ENCODE measurements around the gene ARL6IP5. TPM values are rescaled to one million over a fixed set of nuclear protein-coding genes. Genes with fewer than 3 reads are reported as not detected.

Gene ARL6IP5
- polyA plus RNA-seq, 3 donors, result 69.3 to 458 (median 430) TPM

GRCh38 chr3:69116897-69117296 is 32.2 kb downstream of the ARL6IP5 start:
- Histone ChIP-seq H2AFZ (ENCODE audit: insufficient read depth, low read depth, low read length, poor library complexity, severe bottlenecking) (no peak overlapping the region), H3K9me3 (replicated peaks in 1 of 2; ENCODE audit: control insufficient read depth in 1 of 2, insufficient read depth in 1 of 2, low read length in 2 of 2) (no peaks in the 10 kb centered on the region), H3K4me3 (replicated peaks in 1 of 3; ENCODE audit: low read depth in 2 of 3, low read length in 3 of 3) (no peak overlapping the region), H3K36me3 (replicated peaks in 1 of 2; ENCODE audit: control insufficient read depth in 1 of 2, insufficient read depth in 2 of 2, low read length in 2 of 2) (no peaks in the 10 kb centered on the region), H3K4me2 (replicated peaks; ENCODE audit: extremely low read depth, low read length, poor library complexity, severe bottlenecking) (no peak overlapping the region), H3K4me1 (ENCODE audit: control insufficient read depth in 1 of 2, insufficient read depth in 2 of 2, low read length in 2 of 2) (peaks cover 5% of the 10 kb centered on the region in 2 donors), H3K79me2 (ENCODE audit: insufficient read depth, low read length) (no peaks in the 10 kb centered on the region), H4K20me1 (ENCODE audit: insufficient read depth, low read length) (no peaks in the 10 kb centered on the region), H3K27me3 (ENCODE audit: control insufficient read depth in 2 of 2, insufficient read depth in 2 of 2, low read length in 2 of 2) (no peaks in the 10 kb centered on the region), H3K9ac (ENCODE audit: insufficient read depth, low read length, poor library complexity, severe bottlenecking) (no peak overlapping the region), H3K27ac (ENCODE audit: low read depth in 1 of 2, low read length in 2 of 2) (no peak overlapping the region)
- no CpG with 5 or more reads among the region's 3 CpGs for WGBS (ENCODE audit: insufficient coverage)
- Mint-ChIP-seq H3K27ac (no peak overlapping the region), H3K36me3 (no peaks in the 10 kb centered on the region), H3K4me3 (no peak overlapping the region), H3K27me3 (ENCODE audit: low read depth in 3 of 3) (peaks cover 0 to 3% (median 1%) of the 10 kb centered on the region in 3 donors), H3K9me3 (no peaks in the 10 kb centered on the region), H3K4me1 (peaks cover 10% of the 10 kb centered on the region)
- TF ChIP-seq CTCF (IDR thresholded peaks at IDR 0.05), result no peak
- intact Hi-C loops (cut with micrococcal nuclease), result no loop called here
- no peak for DNase-seq

- H3K4me2 ChIP-seq (replicated peaks; ENCODE audit: extremely low read depth, low read length, poor library complexity, severe bottlenecking), result no peak overlapping the region
- Mint-ChIP-seq H3K27me3 (ENCODE audit: low read depth in 3 of 3) (peaks cover 0 to 3% (median 1%) of the 10 kb centered on the region in 3 donors), H3K36me3 (no peaks in the 10 kb centered on the region), H3K4me1 (peaks cover 13% of the 10 kb centered on the region), H3K27ac (no peak overlapping the region), H3K9me3 (no peaks in the 10 kb centered on the region), H3K4me3 (no peak overlapping the region)
- H4K20me1 ChIP-seq (ENCODE audit: insufficient read depth, low read length), result no peaks in the 10 kb centered on the region
- H3K36me3 ChIP-seq (replicated peaks in 1 of 2; ENCODE audit: control insufficient read depth in 1 of 2, insufficient read depth in 2 of 2, low read length in 2 of 2), result no peaks in the 10 kb centered on the region
- no peaks in the 10 kb centered on the region for H3K27me3 ChIP-seq (ENCODE audit: control insufficient read depth in 2 of 2, insufficient read depth in 2 of 2, low read length in 2 of 2)
- H3K9ac ChIP-seq (ENCODE audit: insufficient read depth, low read length, poor library complexity, severe bottlenecking), result no peak overlapping the region
- no peak for DNase-seq
- TF ChIP-seq CTCF (IDR thresholded peaks at IDR 0.05), result no peak
- no peaks in the 10 kb centered on the region for H3K79me2 ChIP-seq (ENCODE audit: insufficient read depth, low read length)
- H3K4me3 ChIP-seq (replicated peaks in 1 of 3; ENCODE audit: low read depth in 2 of 3, low read length in 3 of 3), result no peak overlapping the region
- intact Hi-C loops (cut with micrococcal nuclease), result no loop called here
- 99% methylated on average over 9 of the region's 12 CpGs for WGBS (ENCODE audit: insufficient coverage)
- H3K9me3 ChIP-seq (replicated peaks in 1 of 2; ENCODE audit: control insufficient read depth in 1 of 2, insufficient read depth in 1 of 2, low read length in 2 of 2), result no peaks in the 10 kb centered on the region
- H2AFZ ChIP-seq (ENCODE audit: insufficient read depth, low read depth, low read length, poor library complexity, severe bottlenecking), result no peak overlapping the region
- H3K4me1 ChIP-seq (ENCODE audit: control insufficient read depth in 1 of 2, insufficient read depth in 2 of 2, low read length in 2 of 2), result peaks cover 7% of the 10 kb centered on the region in 2 donors
- H3K27ac ChIP-seq (ENCODE audit: low read depth in 1 of 2, low read length in 2 of 2), result no peak overlapping the region
Observed at GRCh38 chr3:69118555-69118954, 33.8 kb downstream of the ARL6IP5 start.
